RWPE2 (cell line): ENCODE results near the gene ST3GAL5.

ENCODE experiments used
- ATAC-seq: fragments of 200-7000 bp; cut with Tn5 transposase; 3 replicates; pipeline ENCODE4 v1.9.1; 2021; ENCODE audit warnings: low read depth
- DNase-seq: peaks from one replicate; pipeline ENCODE4 v3.0.0-alpha.2; 2020; ENCODE audit warnings: low spot score
- H3K27ac ChIP-seq: fragments of 450-650 bp; 2 replicates; pipeline ENCODE4 v1.5.1; 2017; ENCODE audit warnings: mild to moderate bottlenecking; ENCODE audit not compliant: poor library complexity, severe bottlenecking
- H3K27me3 ChIP-seq: fragments of 250-450 bp; sonication (Bioruptor Pico); 2 replicates; pipeline ENCODE4 v1.5.1; 2021; ENCODE audit warnings: mild to moderate bottlenecking, moderate library complexity; ENCODE audit not compliant: insufficient read depth, poor library complexity, severe bottlenecking
- H3K36me3 ChIP-seq: fragments of 250-450 bp; sonication (Bioruptor Pico); 2 replicates; pipeline ENCODE4 v1.5.1; 2020; ENCODE audit warnings: low read depth, mild to moderate bottlenecking, moderate library complexity
- H3K4me1 ChIP-seq: fragments of 250-450 bp; sonication (Bioruptor Pico); 2 replicates; pipeline ENCODE4 v1.5.1; 2021; ENCODE audit warnings: mild to moderate bottlenecking, moderate library complexity; ENCODE audit not compliant: insufficient read depth, poor library complexity, severe bottlenecking
- H3K4me3 ChIP-seq: fragments of 250-450 bp; sonication (Bioruptor Pico); 2 replicates; pipeline ENCODE4 v1.5.1; 2021; ENCODE audit warnings: mild to moderate bottlenecking, moderate library complexity; ENCODE audit not compliant: severe bottlenecking
- H3K9me3 ChIP-seq: fragments of 250-450 bp; sonication (Bioruptor Pico); 2 replicates; pipeline ENCODE4 v1.5.1; 2021; ENCODE audit warnings: mild to moderate bottlenecking, moderate library complexity; ENCODE audit not compliant: severe bottlenecking
- CTCF ChIP-seq: fragments of 450-650 bp; IDR thresholded peaks from one replicate; pipeline ENCODE4 v1.5.1; 2017; ENCODE audit warnings: mild to moderate bottlenecking, moderate library complexity; ENCODE audit not compliant: poor library complexity, severe bottlenecking

ST3GAL5 gene

GRCh38 chr2:85789271-85789670 lies 99.5 kb downstream of the ST3GAL5 start:
- ATAC-seq (no peak), DNase-seq (peak; percentile 9)
- no peak for TF ChIP-seq CTCF
- H3K36me3 ChIP-seq: no peaks in the 10 kb centered on the region
- no peaks in the 10 kb centered on the region for H3K9me3 ChIP-seq
- H3K4me3 ChIP-seq: no peak overlapping the region
- no peak overlapping the region for H3K27ac ChIP-seq
- H3K4me1 ChIP-seq: peaks cover 12% of the 10 kb centered on the region
- H3K27me3 ChIP-seq: no peaks in the 10 kb centered on the region

- Histone ChIP-seq H3K4me1 (peaks cover 12% of the 10 kb centered on the region), H3K4me3 (no peak overlapping the region), H3K9me3 (no peaks in the 10 kb centered on the region), H3K27ac (no peak overlapping the region), H3K36me3 (no peaks in the 10 kb centered on the region), H3K27me3 (no peaks in the 10 kb centered on the region)
- no peak for TF ChIP-seq CTCF
- peak; percentile 19 for DNase-seq
- ATAC-seq: no peak
These were observed 100.2 kb downstream of the ST3GAL5 start for GRCh38 chr2:85788603-85789002.

GRCh38 chr2:85787981-85788340 lies 100.8 kb downstream of the ST3GAL5 start:
- Histone ChIP-seq H3K4me3 (no peak overlapping the region), H3K27me3 (no peaks in the 10 kb centered on the region), H3K36me3 (no peaks in the 10 kb centered on the region), H3K27ac (no peak overlapping the region), H3K9me3 (no peaks in the 10 kb centered on the region), H3K4me1 (peaks cover 8% of the 10 kb centered on the region)
- no peak for TF ChIP-seq CTCF
- ATAC-seq (no peak), DNase-seq (no peak)

- no peaks in the 10 kb centered on the region for H3K27me3 ChIP-seq
- H3K36me3 ChIP-seq: no peaks in the 10 kb centered on the region
- H3K4me3 ChIP-seq: no peak overlapping the region
- no peak for TF ChIP-seq CTCF
- DNase-seq: no peak
- H3K4me1 ChIP-seq: peaks cover 2% of the 10 kb centered on the region
- no peaks in the 10 kb centered on the region for H3K9me3 ChIP-seq
- no peak overlapping the region for H3K27ac ChIP-seq
- no peak for ATAC-seq
These were observed 101.4 kb downstream of the ST3GAL5 start for GRCh38 chr2:85787282-85787980.
